ENCODE measurements around the gene RNF19B.
"Not testable (repeated sequence)": the region's sequence is repeated elsewhere in the genome, so short reads cannot be mapped to it uniquely, and the experiment has no call there.

The RNF19B gene

GRCh38 chr1:32927441-32927840, 37.2 kb downstream of the RNF19B start:
- DNase-seq = no peak

- no peak for DNase-seq
Measured at GRCh38 chr1:32926562-32926961, 38.0 kb downstream of the RNF19B start.

DNA sequence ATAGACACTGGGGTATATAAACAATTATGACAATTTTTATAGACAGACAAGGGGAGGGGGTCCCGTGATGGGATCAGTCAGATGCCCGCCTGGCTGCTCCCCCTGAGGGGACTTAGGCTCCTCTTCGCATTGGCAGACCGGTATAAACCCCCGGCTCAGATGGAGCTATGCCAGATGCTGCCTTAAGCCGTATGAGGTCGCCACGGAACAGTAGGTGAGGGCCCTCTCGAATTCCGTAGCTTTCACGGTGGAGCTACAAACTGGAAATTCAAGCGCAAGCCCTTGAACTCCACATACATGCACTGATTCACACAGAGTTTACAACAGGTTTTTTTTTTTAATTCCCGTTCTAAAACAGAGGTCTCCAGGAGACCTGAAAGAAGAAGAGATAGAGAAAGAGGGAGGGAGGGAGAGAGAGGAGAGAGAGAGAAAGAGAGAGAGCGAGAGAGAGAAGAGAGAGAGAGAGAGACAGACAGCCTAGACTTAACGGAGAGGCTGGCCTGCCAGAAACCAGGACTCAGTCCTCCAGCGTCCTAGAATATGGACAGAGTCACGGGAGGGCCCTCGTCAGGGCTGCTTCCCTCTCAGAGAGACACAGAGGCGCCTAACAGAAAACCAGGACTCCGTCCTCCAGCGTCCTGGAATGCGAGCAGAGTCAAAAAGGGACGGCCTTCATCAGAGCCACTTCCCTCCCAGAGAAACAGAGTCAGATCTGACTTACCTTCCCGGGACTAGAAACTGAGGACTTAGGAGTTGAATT, 39.0 kb downstream of the RNF19B start:
- DNase-seq = peak; percentile 18

DNA sequence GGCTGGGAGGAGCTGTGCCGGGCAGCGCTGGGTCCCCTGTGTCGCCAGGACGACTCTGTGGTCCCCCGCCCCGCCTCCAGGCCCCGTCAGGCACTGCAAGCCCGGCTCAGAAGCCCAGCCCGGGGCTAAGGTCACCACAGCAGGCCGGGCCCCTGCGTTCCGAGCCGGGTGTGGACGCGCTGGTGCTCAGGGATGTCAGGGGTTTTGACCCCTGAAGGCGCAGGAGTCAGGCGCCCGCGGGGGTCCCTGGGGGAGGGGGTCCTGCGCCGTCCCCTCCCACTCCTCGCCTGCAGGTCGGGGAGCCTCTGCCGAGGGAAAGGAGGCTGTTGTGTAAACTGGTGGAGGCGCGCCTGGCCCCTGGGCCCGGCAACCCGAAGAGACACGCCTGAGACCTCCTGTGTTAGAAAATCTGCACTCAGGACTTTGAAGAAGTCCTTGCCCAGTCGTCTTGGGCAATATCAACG, 39.7 kb downstream of the RNF19B start:
- no peak for DNase-seq

DNA sequence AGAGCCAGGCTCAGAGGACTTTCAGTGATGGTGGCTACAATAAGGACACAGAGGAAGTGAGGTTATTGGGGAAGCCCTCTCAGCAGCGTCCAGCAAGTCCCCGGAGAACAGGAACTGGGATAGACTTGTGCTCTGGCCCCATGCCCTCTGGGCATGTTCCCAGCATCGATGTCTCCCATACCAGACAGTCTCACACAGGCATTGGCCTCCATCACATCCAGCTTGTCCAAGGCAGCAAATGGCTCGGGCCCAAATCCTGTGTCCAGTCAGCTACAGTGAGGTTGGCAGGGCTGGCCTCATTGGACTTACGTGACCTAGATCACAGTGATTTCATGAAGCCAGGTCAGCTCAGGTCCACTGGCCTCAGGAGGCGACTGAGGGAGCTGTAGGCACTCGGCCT, 43.8 kb downstream of the RNF19B start:
- DNase-seq = no peak

DNA sequence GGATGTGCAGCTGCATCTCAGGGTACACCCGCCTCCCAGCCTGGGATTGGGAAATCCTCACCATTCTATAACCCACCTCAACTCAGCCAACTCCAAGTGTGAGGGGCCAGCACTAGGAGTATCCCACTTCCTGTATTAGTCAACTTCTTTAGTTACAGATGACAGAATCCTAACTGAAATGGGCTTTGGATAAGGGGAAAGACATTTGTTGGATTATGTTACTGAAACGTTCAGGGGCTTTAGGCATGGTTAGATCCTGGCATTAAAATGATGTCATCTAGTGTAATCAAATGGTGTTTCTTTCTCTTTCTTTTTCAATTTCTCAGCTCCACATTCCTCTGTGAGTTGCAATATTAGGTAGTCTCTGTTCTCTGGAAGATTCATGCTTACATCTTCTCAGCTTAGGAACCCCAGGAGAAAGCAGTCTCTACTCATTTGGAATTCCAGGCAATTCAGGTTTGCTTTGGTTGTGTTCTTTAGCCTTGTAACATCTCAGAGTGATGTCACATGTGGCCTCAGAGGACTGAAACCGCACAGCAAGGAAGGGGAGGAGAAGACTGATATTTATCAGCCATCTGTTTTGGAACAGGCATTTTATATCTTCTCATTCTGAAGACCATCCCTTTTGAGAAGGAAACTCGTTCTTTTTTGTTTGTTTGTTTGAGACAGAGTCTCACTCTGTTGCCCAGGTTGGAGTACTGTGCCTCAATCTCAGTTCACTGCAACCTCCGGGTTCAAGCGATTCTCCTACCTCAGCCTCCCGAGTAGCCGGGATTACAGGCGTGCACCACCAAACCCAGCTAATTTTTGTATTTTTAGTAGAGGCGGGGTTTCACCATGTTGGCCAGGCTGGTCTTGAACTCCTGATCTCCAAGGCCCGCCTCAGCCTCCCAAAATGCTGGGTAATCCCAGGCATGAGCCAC, 44.5 kb downstream of the RNF19B start:
- peak; percentile 65 for DNase-seq

DNA sequence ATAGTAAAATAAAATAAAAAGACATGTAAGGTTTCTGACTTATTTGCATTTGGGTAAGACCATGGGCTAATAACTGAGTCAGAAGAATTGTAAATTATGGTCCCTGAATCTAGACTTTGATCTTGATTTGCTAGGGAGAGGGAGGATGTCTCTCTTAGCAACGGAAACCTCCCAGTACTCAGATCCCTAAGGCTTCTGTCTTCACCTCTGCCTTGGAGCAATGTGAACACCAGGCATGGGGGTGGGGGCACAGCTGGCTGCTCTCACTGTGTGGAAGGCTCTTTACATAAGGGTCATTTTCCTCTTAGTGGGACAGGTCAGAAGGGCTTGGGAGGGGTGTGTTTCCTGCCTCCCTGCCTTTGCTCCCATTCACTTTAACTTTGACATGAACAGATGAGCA, 46.4 kb downstream of the RNF19B start:
- no peak for DNase-seq

- DNase-seq = no peak
Measured at GRCh38 chr1:32917521-32917920, 47.1 kb downstream of the RNF19B start.

DNA sequence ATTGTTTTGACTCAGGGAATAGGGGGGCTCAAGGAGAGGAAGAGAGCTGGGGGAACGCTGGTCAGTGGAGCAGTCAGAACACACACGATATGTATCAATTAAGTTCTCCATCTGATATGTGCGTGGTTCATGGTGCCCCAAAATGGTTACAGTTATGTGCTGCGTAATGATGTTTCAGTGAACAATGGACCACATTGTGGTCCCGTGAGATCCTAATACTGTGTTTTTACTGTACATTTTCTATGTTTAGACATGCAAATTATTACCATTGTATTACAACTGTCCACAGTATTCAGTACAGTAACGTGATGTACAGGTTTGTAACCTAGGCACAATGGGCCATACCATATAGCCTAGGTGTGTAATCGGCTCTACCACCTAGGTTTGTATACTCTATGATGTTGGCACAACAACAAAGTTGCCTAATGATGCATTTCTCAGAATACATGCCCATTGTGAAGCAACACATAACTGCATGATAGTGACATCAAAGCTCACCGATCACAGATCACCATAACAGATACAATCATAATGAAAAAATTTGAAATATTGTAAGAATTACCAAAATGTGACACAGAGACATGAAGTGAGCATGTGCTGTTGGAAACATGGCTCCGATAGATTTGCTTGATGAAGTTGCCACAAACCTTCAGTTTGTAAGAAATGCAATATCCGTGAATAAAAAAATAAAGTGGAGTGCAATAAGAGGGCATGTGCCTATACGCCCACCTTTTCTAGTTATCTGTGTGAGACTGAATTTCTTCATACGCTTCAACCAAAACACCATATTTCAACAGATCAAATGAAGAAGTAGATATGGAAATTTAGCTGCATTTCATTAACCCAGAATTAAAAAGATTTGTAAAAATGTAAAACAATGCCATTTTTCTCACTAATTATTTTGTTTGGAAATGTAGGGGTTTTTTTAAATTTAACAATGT, 48.6 kb downstream of the RNF19B start:
- peak; percentile 29 for DNase-seq

DNA sequence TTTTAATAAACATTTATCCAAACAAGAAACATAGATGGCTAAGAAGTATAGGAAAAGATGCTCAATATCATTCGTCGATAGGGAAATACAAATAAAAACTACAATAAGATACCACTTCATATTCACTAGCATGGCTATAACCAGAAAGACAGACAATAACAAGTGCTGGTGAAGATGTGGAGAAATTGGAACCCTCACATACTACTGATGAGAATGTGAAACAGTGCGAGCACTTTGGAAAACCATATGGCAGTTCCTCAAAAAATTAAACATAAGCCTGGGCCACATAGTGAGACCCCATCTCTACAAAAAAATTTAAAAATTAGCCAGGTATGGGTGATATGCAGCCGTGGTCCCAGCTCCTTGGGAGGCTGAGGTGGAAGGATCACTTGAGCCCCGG, 54.3 kb downstream of the RNF19B start:
- DNase-seq = no peak

DNA sequence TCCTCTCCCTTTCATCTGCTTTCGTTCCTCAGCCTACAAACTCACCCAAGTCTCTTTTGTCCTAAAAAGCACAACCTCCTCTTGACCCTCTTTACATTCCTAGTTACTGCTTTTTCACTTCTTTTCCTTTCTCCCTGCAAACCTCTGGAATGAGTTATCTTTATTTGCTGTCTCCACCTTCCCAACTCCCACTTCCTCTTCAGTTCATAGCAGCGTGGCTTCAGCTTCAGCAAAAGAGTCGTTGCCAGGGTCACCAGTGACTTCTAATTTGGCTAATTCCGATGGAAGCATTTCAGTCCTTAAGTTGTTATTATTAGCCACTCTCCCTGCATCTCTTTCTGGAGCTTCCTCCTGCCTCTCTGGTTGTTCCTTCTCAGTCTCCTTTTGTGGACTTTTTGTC, 57.2 kb downstream of the RNF19B start:
- peak; percentile 48 for DNase-seq

GRCh38 chr1:32906654-32907053, 58.0 kb downstream of the RNF19B start:
- no peak for DNase-seq

DNA sequence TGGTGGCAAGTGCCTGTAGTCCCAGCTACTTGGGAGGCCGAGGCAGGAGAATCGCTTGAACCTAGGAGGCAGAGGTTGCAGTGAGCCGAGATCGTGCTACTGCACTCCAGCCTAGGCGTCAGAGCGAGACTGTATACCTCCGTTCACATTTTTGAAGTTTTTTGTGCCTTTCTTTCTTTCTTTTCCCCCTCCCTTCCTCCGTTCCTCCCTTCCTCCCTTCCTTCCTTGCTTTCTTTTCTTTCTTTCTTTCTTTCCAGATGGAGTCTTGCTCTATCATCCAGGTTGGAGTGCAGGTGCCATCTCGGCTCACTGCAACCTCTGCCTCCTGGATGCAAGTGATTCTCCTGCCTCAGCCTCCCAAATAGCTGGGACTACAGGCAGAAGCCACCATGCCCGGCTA, 59.0 kb downstream of the RNF19B start:
- DNase-seq = not testable (repeated sequence)

- DNase-seq = no peak
Measured at GRCh38 chr1:32904797-32905196, 59.8 kb downstream of the RNF19B start.

DNA sequence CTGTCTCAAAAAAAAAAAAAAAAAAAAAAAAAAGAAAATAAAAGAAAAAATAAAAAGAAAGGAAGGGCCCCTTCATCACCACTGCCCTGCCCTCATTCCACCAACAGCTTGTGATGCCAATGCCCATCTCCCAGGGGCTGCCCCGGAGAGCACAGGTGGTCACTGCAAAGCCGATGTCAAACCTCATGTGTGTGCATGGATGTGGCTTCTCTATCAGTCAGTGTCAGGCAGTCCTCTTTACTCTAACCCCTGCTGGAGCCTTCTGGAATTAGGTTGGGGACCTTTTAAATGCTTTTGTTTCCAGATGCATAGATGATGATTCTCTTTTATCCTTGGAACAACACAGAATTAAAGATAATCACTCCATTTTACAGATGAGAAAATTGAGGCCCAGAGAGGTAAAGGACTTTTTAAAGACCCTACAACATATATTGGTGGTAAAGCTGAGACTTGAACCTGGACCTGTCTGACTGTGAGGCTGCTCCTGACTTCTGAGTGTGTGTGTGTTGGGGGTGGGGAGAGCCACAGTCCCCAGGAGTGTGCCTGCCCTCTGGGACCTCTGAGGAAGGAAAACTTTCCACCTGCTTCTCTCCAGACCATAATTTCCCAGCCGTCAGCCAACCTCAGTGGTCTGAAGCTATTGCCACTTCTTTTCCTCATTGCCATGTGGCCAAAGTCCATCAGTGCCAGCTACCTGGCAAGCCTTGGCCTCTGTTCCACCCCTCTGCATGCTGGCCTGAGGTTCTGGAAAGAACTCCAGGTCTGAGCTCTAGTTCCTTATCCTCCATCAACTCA, 60.4 kb downstream of the RNF19B start:
- DNase-seq = no peak

GRCh38 chr1:32902535-32902920, 62.1 kb downstream of the RNF19B start:
- DNase-seq = no peak

DNA sequence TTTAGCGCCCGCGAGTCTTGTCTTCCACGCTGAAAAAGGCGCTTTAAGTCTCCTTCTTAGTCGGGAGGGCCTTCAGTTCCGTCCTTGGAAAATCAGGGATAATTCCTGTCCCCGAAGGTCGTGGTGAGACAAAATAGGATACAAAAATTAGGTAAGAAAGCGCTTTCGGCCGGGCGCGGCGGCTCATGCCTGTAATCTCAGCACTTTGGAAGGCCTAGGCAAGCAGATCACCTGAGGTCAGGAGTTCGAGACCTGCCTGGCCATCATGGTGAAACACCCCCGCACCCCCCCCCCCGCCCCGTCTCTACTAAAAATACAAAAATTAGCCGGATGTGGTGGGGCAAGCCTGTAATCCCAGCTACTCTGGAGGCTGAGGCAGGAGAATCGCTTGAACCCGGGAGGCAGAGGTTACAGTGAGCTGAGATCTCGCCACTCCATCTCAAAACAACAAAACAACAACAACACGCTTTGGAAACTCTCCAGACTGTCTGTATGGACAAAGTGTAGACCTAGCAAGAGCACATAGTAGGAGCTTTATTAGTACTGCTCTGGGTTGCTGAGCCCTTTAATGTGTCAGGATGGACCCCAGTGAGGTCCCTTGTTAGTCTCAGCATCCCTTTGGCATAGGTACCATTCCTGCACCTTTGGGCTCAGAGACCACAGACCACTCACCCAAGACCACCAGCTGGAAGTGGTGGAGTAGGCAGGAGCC, 62.6 kb downstream of the RNF19B start:
- DNase-seq = no peak

- no peak for DNase-seq
Measured at GRCh38 chr1:32900956-32901822, 63.4 kb downstream of the RNF19B start, which contains the start of gene TMEM54. TMEM54 (minus strand) TSS chr1:32901389; CDS start chr1:32901238, 151 bp downstream.

- DNase-seq = no peak
Measured at GRCh38 chr1:32900371-32900955, 64.1 kb downstream of the RNF19B start.

Measured in fibroblast of skin of scalp (primary cell).